ENCODE measurements around the gene BAIAP2L2. TPM values are rescaled to one million over a fixed set of nuclear protein-coding genes. Genes with fewer than 3 reads are reported as not detected.
"Not testable (repeated sequence)": the region's sequence is repeated elsewhere in the genome, so short reads cannot be mapped to it uniquely, and the experiment has no call there.

The BAIAP2L2 gene, protein sequence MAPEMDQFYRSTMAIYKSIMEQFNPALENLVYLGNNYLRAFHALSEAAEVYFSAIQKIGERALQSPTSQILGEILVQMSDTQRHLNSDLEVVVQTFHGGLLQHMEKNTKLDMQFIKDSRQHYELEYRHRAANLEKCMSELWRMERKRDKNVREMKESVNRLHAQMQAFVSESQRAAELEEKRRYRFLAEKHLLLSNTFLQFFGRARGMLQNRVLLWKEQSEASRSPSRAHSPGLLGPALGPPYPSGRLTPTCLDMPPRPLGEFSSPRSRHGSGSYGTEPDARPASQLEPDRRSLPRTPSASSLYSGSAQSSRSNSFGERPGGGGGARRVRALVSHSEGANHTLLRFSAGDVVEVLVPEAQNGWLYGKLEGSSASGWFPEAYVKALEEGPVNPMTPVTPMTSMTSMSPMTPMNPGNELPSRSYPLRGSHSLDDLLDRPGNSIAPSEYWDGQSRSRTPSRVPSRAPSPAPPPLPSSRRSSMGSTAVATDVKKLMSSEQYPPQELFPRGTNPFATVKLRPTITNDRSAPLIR
- 1.6 to 1.9 TPM (median 1.7 TPM) in 3 replicates for total RNA-seq

- Mint-ChIP-seq H3K4me3 (no peak within 1 kb of the TSS), H3K36me3 (peaks cover 4% of the 10 kb centered on the region), H3K9me3 (no peaks in the 10 kb centered on the region), H3K27ac (no peak within 1 kb of the TSS), H3K27me3 (ENCODE audit: low read depth) (no peaks in the 10 kb centered on the region), H3K4me1 (peaks cover 2% of the 10 kb centered on the region)
- DNase-seq (ENCODE audit: low spot score in 2 of 2, unreplicated experiment in 2 of 2) = no peak
- no peak for TF ChIP-seq CTCF (IDR thresholded peaks at IDR 0.05; ENCODE audit: unreplicated experiment)
Observed at GRCh38 chr22:38110008-38110862, at the start of gene BAIAP2L2. TSS of gene BAIAP2L2 (minus strand) at chr22:38110684. CDS start at chr22:38110525, 159 bp downstream.

- Mint-ChIP-seq H3K27me3 (ENCODE audit: low read depth) (no peaks in the 10 kb centered on the region), H3K9me3 (peaks cover 11% of the 10 kb centered on the region), H3K36me3 (peaks cover 13% of the 10 kb centered on the region), H3K4me1 (no peaks in the 10 kb centered on the region), H3K4me3 (no peak overlapping the region), H3K27ac (no peak overlapping the region)
- TF ChIP-seq CTCF (IDR thresholded peaks at IDR 0.05; ENCODE audit: unreplicated experiment) = no peak
- DNase-seq (ENCODE audit: low spot score in 2 of 2, unreplicated experiment in 2 of 2) = no peak
Observed at GRCh38 chr22:38155703-38156102, 45.2 kb upstream of the BAIAP2L2 start.

DNA sequence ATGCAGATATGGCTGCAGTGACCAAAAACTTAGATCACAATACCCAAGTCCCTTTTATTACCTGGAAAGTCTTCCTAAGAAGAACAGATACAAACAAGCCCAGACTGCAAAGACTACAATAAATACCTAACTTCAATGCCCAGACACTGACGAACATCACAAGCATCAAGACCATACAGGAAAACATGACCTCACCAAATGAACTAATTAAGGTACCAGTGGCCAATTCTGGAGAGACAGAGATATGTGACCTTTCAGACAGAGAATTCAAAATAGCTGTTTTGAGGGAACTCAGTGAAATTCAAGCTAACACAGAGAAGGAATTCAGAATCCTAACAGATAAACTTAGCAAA lies 44.1 kb upstream of the BAIAP2L2 start:
- DNase-seq (ENCODE audit: low spot score in 2 of 2, unreplicated experiment in 2 of 2); H3K27ac Mint-ChIP-seq; H3K4me1 Mint-ChIP-seq; H3K36me3 Mint-ChIP-seq; H3K4me3 Mint-ChIP-seq; H3K27me3 Mint-ChIP-seq (ENCODE audit: low read depth): not testable (repeated sequence)
- H3K9me3 Mint-ChIP-seq = peaks cover 11% of the 10 kb centered on the region

DNA sequence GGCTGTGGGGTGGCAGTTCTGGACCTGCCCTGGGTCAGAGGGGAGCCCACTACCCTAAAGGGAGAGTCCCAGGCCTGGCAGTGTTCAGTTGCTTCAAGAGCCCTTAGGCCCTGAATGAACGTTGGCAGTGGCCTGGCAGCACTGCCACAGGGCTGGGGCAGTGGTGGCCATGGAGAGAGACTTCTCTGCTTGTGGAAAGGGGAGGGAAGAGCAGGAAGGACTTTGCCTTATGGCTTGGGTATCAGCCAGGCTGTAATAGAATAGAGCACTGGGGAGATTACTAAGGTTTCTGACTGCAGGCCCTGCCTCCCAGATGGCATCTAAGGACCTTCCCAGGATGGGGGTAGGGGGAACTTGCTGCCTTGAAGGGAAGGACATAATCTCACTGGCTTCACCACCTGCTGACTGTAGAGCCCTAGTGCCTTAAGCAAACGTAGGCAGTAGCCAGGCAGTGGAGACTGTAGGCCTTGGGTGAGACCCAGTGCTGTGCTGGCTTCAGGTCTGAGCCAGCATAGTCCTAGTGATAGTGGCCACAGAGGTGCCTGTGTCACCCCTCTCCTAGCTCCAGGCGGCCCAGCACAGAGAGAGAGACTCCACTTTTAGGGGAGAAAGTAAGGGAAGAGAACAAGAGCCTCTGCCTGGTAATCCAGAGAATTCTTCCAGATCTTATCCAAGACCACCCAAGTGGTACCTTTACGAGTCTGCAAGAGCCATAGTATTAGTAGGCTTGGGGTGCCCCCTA lies 43.5 kb upstream of the BAIAP2L2 start:
- Mint-ChIP-seq H3K4me1 (no peaks in the 10 kb centered on the region), H3K9me3 (peaks cover 11% of the 10 kb centered on the region), H3K27ac (no peak overlapping the region), H3K4me3 (no peak overlapping the region), H3K36me3 (peaks cover 12% of the 10 kb centered on the region), H3K27me3 (ENCODE audit: low read depth) (no peaks in the 10 kb centered on the region)
- TF ChIP-seq CTCF (IDR thresholded peaks at IDR 0.05; ENCODE audit: unreplicated experiment) = no peak
- DNase-seq (ENCODE audit: low spot score in 2 of 2, unreplicated experiment in 2 of 2) = no peak

DNA sequence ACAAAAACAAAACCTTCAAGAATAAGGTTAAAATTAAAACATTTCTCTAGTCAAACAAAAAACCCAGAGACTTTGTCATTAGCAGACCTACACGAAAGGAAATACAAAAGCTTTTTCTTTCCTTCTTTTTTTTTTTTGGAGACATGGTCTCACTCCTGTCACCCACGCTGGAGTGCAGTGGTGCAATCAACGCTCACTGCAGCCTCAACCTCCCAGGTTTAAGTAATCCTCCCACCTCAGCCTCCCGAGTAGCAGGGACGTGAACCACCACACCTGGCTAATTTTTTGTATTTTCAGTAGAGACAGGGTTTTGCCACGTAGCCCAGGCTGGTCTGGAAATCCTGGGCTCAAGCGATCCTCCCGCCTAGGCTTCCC lies 40.6 kb upstream of the BAIAP2L2 start:
- H3K9me3 Mint-ChIP-seq = peaks cover 8% of the 10 kb centered on the region
- no peaks in the 10 kb centered on the region for H3K27me3 Mint-ChIP-seq (ENCODE audit: low read depth)
- no peak for DNase-seq (ENCODE audit: low spot score in 2 of 2, unreplicated experiment in 2 of 2)
- no peak overlapping the region for H3K4me3 Mint-ChIP-seq
- no peaks in the 10 kb centered on the region for H3K4me1 Mint-ChIP-seq
- no peak overlapping the region for H3K27ac Mint-ChIP-seq
- peaks cover 13% of the 10 kb centered on the region for H3K36me3 Mint-ChIP-seq
- no peak for TF ChIP-seq CTCF (IDR thresholded peaks at IDR 0.05; ENCODE audit: unreplicated experiment)

Measured in mesothelial cell of epicardium (in vitro differentiated cells).